Left lung (tissue), 10 donors: Measurements from ENCODE around the gene CFAP43. TPM values are rescaled to one million over a fixed set of nuclear protein-coding genes. Genes with fewer than 3 reads are reported as not detected.

Source experiments
- ATAC-seq: fragments of 200-7000 bp; cut with Tn5 transposase; one replicate; pipeline ENCODE4 v1.9.1; 2020; ENCODE audit warnings: moderate library complexity
- DNase-seq, 4 donors: peaks; one replicate each; pipeline ENCODE4 v3.0.0-alpha.2; 2013 to 2020
- H3K27ac ChIP-seq, 2 donors: fragments of 200-600 bp; sonication (generic) in 1 of 2; one replicate each; pipeline versions ENCODE4 v1.5.0 to v1.8.0; 2020 to 2021
- H3K27me3 ChIP-seq, 2 donors: fragments of 200-600 bp; sonication (generic) in 1 of 2; one replicate each; pipeline versions ENCODE4 v1.5.0 to v1.8.0; 2020 to 2021
- H3K36me3 ChIP-seq, 2 donors: fragments of 200-600 bp; sonication (generic) in 1 of 2; one replicate each; pipeline versions ENCODE4 v1.5.0 to v1.8.0; 2020 to 2021
- H3K4me1 ChIP-seq, 2 donors: fragments of 200-600 bp; one replicate each; pipeline ENCODE4 v1.8.0; 2021
- H3K4me3 ChIP-seq, 2 donors: fragments of 200-600 bp; sonication (generic) in 1 of 2; one replicate each; pipeline versions ENCODE4 v1.5.0 to v1.8.0; 2020 to 2021; ENCODE audit warnings: mild to moderate bottlenecking in 1 of 2
- H3K9me3 ChIP-seq, 2 donors: fragments of 200-600 bp; sonication (generic) in 1 of 2; one replicate each; pipeline versions ENCODE4 v1.5.0 to v1.8.0; 2020 to 2021
- CTCF ChIP-seq, 2 donors: fragments of 200-600 bp; sonication (generic) in 1 of 2; IDR thresholded peaks; one replicate each; pipeline versions ENCODE4 v1.5.0 to v1.8.0; 2021; ENCODE audit warnings: antibody characterized with exemption in 2 of 2
- intact Hi-C, 2 donors: fragments of 100-400 bp; cut with DNase I; formaldehyde crosslinking; loops; one replicate each; pipeline versions ENCODE4 v1.11.2 to v1.14.2; 2022
- polyA plus RNA-seq, 6 donors: library from polyadenylated mRNA; unstranded; fragments of 120-200 nt; gene quantifications; one replicate each; pipeline ENCODE4 v1.2.1, GENCODE V29; 2013; ENCODE audit not compliant: insufficient read length in 6 of 6
- total RNA-seq, 2 donors: library from RNA; stranded (reverse); fragmentation: NEBNext Ultra II Directional; extraction: Animal tissue kit (Norgen Biotek cat#: 25700); gene quantifications; one replicate each; pipeline ENCODE4 v1.2.1, GENCODE V29; 2021
- donor health status: DM: no; HTN: yes; CAD: no.
- donor health status: DM: no; HTN: no; CAD: no.

Gene CFAP43
- total and polyA plus RNA-seq, 8 donors, result 0.70 to 24.5 (median 11.9) TPM

- H3K27ac ChIP-seq, result no peak overlapping the region
- no peaks in the 10 kb centered on the region for H3K36me3 ChIP-seq
- no peak for DNase-seq
- no peaks in the 10 kb centered on the region for H3K27me3 ChIP-seq
- no peaks in the 10 kb centered on the region for H3K9me3 ChIP-seq
- TF ChIP-seq CTCF (IDR thresholded peaks at IDR 0.05), result no peak
- intact Hi-C loops, result no loop called here
- ATAC-seq, result no peak
- no peaks in the 10 kb centered on the region for H3K4me1 ChIP-seq
- H3K4me3 ChIP-seq, result no peak overlapping the region
Observed at GRCh38 chr10:104208730-104209129, 23.4 kb downstream of the CFAP43 start.

GRCh38 chr10:104202231-104202630, 29.9 kb downstream of the CFAP43 start:
- Histone ChIP-seq H3K4me3 (no peak overlapping the region), H3K36me3 (no peaks in the 10 kb centered on the region), H3K9me3 (no peaks in the 10 kb centered on the region), H3K27me3 (no peaks in the 10 kb centered on the region), H3K27ac (no peak overlapping the region), H3K4me1 (no peaks in the 10 kb centered on the region)
- no peak for DNase-seq
- no peak for TF ChIP-seq CTCF (IDR thresholded peaks at IDR 0.05)
- no peak for ATAC-seq
- intact Hi-C loops, result no loop called here

GRCh38 chr10:104201636-104202035, 30.5 kb downstream of the CFAP43 start:
- H3K4me1 ChIP-seq, result no peaks in the 10 kb centered on the region
- no peaks in the 10 kb centered on the region for H3K27me3 ChIP-seq
- H3K27ac ChIP-seq, result no peak overlapping the region
- no peaks in the 10 kb centered on the region for H3K9me3 ChIP-seq
- no peak overlapping the region for H3K4me3 ChIP-seq
- no peak for TF ChIP-seq CTCF (IDR thresholded peaks at IDR 0.05)
- DNase-seq, result no peak
- intact Hi-C loops, result no loop called here
- H3K36me3 ChIP-seq, result no peaks in the 10 kb centered on the region
- ATAC-seq, result no peak

- no peak for TF ChIP-seq CTCF (IDR thresholded peaks at IDR 0.05)
- Histone ChIP-seq H3K9me3 (no peaks in the 10 kb centered on the region), H3K4me1 (no peaks in the 10 kb centered on the region), H3K4me3 (no peak overlapping the region), H3K27me3 (no peaks in the 10 kb centered on the region), H3K27ac (no peak overlapping the region), H3K36me3 (no peaks in the 10 kb centered on the region)
- intact Hi-C loops, result no loop called here
- DNase-seq (peak in 1 of 4 donors; percentile 19), ATAC-seq (peak; percentile 60)
Observed at GRCh38 chr10:104199567-104199966, 32.6 kb downstream of the CFAP43 start.

- Histone ChIP-seq H3K4me3 (no peak overlapping the region), H3K36me3 (no peaks in the 10 kb centered on the region), H3K27ac (no peak overlapping the region), H3K9me3 (no peaks in the 10 kb centered on the region), H3K4me1 (no peaks in the 10 kb centered on the region), H3K27me3 (no peaks in the 10 kb centered on the region)
- peak in 1 of 4 donors; percentile 5 for DNase-seq
- no peak for TF ChIP-seq CTCF (IDR thresholded peaks at IDR 0.05)
- peak; percentile 94 for ATAC-seq
- intact Hi-C loops, result no loop called here
Observed at GRCh38 chr10:104197364-104197763, 34.8 kb downstream of the CFAP43 start.
